GM20000 (cell line): ENCODE results near the gene STRN3.
A peak's percentile ranks its signal among the peaks of the same experiment; 100 is the strongest.

ENCODE experiments used
- DNase-seq: peaks from one replicate; pipeline ENCODE4 v3.0.0; 2012; ENCODE audit warnings: low spot score
- TF ChIP-seq, protein P1 (sequence below): IDR thresholded peaks from 2 replicates; pipeline ENCODE4 v1.5.1; 2012; ENCODE audit warnings: mild to moderate bottlenecking, control low read depth; ENCODE audit errors: extremely low read depth, missing control alignments

The STRN3 gene

DNA sequence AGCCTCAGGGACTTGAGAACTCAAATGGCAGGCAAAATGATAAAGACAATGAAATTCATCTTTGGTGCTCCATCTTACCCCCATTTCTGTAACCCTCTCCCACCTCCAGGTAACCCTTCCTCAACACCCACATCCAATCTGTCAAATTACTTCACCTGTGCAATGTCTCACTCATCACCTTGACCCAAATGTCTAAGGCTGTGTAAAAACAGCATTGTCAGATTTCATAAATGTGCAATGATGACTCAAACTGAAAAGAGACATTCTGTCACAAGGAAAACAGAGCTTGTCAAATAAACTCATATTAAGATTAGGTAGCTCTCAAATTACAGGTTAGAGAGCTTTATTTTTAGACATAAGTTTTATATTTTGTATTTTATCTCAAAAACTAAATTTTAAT, 171.7 kb downstream of the STRN3 start:
- TF ChIP-seq, protein P1, sequence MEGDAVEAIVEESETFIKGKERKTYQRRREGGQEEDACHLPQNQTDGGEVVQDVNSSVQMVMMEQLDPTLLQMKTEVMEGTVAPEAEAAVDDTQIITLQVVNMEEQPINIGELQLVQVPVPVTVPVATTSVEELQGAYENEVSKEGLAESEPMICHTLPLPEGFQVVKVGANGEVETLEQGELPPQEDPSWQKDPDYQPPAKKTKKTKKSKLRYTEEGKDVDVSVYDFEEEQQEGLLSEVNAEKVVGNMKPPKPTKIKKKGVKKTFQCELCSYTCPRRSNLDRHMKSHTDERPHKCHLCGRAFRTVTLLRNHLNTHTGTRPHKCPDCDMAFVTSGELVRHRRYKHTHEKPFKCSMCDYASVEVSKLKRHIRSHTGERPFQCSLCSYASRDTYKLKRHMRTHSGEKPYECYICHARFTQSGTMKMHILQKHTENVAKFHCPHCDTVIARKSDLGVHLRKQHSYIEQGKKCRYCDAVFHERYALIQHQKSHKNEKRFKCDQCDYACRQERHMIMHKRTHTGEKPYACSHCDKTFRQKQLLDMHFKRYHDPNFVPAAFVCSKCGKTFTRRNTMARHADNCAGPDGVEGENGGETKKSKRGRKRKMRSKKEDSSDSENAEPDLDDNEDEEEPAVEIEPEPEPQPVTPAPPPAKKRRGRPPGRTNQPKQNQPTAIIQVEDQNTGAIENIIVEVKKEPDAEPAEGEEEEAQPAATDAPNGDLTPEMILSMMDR: no peak
- DNase-seq: no peak

DNA sequence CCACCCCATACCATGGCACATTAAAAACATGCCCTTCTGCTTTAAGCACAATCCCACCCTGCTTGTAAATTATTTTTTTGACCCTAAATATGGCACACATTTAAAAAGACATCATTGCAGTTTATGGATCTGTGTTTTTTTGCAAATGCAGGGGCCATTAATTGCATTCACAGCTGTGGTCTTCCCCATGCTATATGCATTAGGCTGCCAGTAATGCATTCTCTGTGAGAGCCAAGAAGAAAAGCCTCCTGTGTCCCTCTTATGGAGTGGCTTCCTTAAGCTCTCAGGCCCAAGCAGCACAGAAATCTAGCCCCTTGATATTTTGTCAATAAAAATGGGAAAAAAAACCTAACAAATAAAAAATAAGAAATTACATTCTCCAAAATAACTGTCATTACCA, 172.2 kb downstream of the STRN3 start:
- no peak for DNase-seq
- TF ChIP-seq, protein P1: no peak

DNA sequence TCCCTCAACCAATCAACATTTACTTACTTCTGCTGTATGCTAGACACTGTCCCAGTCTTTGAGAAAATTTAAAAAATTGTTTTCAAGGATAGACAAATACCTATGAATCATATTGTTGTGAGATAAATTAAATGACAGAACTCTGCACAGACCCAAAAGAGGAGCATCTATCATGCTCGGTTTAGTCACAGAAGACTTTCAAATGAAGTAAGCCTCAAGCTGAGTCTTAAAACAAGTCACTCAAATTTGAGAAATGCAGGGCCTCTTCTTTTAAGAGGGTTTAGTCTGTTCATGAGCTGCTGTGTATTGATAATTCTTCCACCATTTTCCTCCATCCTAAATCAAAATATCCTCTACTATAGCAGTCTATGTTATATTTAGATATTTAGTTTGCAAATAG, 176.2 kb downstream of the STRN3 start:
- TF ChIP-seq, protein P1: no peak
- no peak for DNase-seq

DNA sequence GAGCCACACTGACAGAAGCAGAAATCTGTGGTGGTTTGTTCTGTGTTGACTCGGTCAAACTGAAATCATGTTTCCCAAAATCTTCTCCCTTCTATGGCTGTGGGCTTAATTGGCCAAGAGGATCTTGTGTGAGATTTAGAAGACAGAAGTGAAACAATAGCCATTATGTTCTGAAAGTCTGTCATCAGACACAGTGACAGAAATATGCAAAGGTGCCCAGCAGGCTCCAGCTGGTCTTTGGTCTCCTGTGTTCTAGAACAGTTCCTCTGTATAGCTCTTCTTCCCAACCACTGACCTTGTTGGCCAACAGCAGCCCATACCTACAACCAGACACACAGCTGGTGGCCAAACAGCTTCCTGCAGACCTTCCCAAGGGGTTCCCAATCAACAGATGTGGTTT, 176.8 kb downstream of the STRN3 start:
- TF ChIP-seq, protein P1: no peak
- DNase-seq: peak; percentile 55

DNA sequence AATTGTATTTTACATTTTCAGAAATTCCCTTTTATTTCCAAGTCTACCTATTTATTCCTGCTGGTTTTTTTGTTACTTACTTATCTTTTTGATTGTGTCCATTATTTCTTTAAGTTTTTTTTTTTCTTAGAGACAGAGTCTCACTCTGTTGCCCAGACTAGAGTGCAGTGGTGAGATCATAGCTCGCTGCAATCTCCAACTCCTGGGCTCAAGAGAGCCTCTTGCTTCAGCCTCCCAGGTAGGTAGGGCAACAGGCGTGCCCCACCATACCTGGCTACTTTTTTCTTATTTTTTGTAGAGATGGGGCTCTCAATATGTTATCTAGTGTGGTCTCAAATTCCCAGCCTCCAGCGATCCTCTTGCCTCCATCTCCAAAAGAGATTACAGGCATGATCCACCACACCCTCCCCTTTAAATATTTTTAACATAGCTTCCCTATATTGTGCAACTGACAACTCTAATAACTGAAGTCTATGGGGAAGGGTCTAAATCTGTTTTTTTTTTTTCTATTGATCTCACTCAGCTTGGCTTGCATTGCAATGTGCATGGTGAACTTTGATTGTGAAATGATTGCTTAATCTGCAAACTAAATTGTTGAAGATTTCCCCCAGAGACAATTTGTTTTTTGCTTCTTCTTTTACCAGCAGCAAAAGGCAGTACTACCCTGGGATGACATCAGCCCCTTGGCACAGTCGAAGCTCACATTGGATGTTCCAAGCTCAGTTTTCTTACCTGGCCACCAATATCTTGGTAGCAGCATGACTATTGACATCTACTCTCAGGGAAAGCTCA, 177.5 kb downstream of the STRN3 start:
- TF ChIP-seq, protein P1: no peak
- DNase-seq: no peak
